H9 (cell line): ENCODE results near the gene SCGB1A1. TPM values are rescaled to one million over a fixed set of nuclear protein-coding genes. Genes with fewer than 3 reads are reported as not detected.

ENCODE experiments used
- DNase-seq: peaks from one replicate; pipeline ENCODE4 v3.0.0-alpha.2; 2017
- H2AFZ ChIP-seq: one replicate; pipeline ENCODE4 v1.6.1; 2013; ENCODE audit warnings: mild to moderate bottlenecking, low read length, control low read depth, moderate library complexity
- H2AK5ac ChIP-seq: 2 replicates; pipeline ENCODE4 v1.6.1; 2013; ENCODE audit warnings: low read length, control low read depth, mixed read lengths; ENCODE audit not compliant: insufficient read length
- H2BK120ac ChIP-seq: one replicate; pipeline ENCODE4 v1.6.1; 2013; ENCODE audit warnings: low read depth, mild to moderate bottlenecking, low read length, control low read depth, inconsistent platforms; ENCODE audit not compliant: poor library complexity, severe bottlenecking
- H2BK12ac ChIP-seq: 2 replicates; pipeline ENCODE4 v1.6.1; 2013; ENCODE audit warnings: low read length, control low read depth, mixed read lengths, low read depth; ENCODE audit not compliant: insufficient read length
- H2BK15ac ChIP-seq: 2 replicates; pipeline ENCODE4 v1.6.1; 2013; ENCODE audit warnings: low read depth, low read length, control low read depth
- H2BK20ac ChIP-seq: one replicate; pipeline ENCODE4 v1.6.1; 2013; ENCODE audit warnings: low read depth, mild to moderate bottlenecking, low read length, control low read depth, inconsistent platforms; ENCODE audit not compliant: poor library complexity, severe bottlenecking
- H2BK5ac ChIP-seq: 2 replicates; pipeline ENCODE4 v1.6.1; 2013; ENCODE audit warnings: low read length, control low read depth, mixed read lengths; ENCODE audit not compliant: insufficient read length
- H3K14ac ChIP-seq: 2 replicates; pipeline ENCODE4 v1.6.1; 2013; ENCODE audit warnings: low read length, control low read depth; ENCODE audit not compliant: insufficient read depth
- H3K18ac ChIP-seq: 2 replicates; pipeline ENCODE4 v1.6.1; 2013; ENCODE audit warnings: low read depth, mild to moderate bottlenecking, mixed read lengths, low read length, control low read depth; ENCODE audit not compliant: insufficient read length
- H3K23ac ChIP-seq: 2 replicates; pipeline ENCODE4 v1.6.1; 2013; ENCODE audit warnings: low read length, control low read depth, mixed read lengths, low read depth; ENCODE audit not compliant: insufficient read length
- H3K23me2 ChIP-seq: 2 replicates; pipeline ENCODE4 v1.6.1; 2013; ENCODE audit warnings: low read depth, mild to moderate bottlenecking, mixed read lengths, low read length, control low read depth; ENCODE audit not compliant: insufficient read length, poor library complexity, severe bottlenecking
- H3K27ac ChIP-seq: 2 replicates; pipeline ENCODE4 v1.5.1; 2013; ENCODE audit warnings: low read length, control low read depth, mixed read lengths, low read depth; ENCODE audit not compliant: insufficient read length
- H3K27me3 ChIP-seq: 2 replicates; pipeline ENCODE4 v1.6.1; 2013; ENCODE audit warnings: low read length, control low read depth, inconsistent platforms; ENCODE audit not compliant: insufficient read depth
- H3K4ac ChIP-seq: 2 replicates; pipeline ENCODE4 v1.6.1; 2013; ENCODE audit warnings: low read depth, mild to moderate bottlenecking, control low read depth, inconsistent platforms, low read length, moderate library complexity
- H3K4me1 ChIP-seq: 2 replicates; pipeline ENCODE4 v1.6.1; 2013; ENCODE audit warnings: low read length, control low read depth, inconsistent platforms; ENCODE audit not compliant: insufficient read depth
- H3K4me2 ChIP-seq: 2 replicates; pipeline ENCODE4 v1.6.1; 2013; ENCODE audit warnings: low read length, control low read depth, mixed read lengths; ENCODE audit not compliant: insufficient read length, insufficient read depth
- H3K56ac ChIP-seq: 2 replicates; pipeline ENCODE4 v1.6.1; 2013; ENCODE audit warnings: low read depth, mild to moderate bottlenecking, mixed read lengths, low read length, control low read depth; ENCODE audit not compliant: insufficient read length
- H3K79me1 ChIP-seq: 2 replicates; pipeline ENCODE4 v1.6.1; 2013; ENCODE audit warnings: low read depth, mild to moderate bottlenecking, moderate library complexity, low read length, control low read depth, inconsistent platforms; ENCODE audit not compliant: insufficient read depth, poor library complexity, severe bottlenecking
- H3K79me2 ChIP-seq: 2 replicates; pipeline ENCODE4 v1.6.1; 2013; ENCODE audit warnings: low read length, control low read depth, inconsistent platforms; ENCODE audit not compliant: insufficient read depth
- H3K9ac ChIP-seq: 2 replicates; pipeline ENCODE4 v1.6.1; 2013; ENCODE audit warnings: low read length, control low read depth, mixed read lengths; ENCODE audit not compliant: insufficient read length; ENCODE audit errors: extremely low read depth
- H3K9me3 ChIP-seq: one replicate; pipeline ENCODE4 v1.6.1; 2013; ENCODE audit warnings: low read depth, low read length, inconsistent platforms; ENCODE audit not compliant: control insufficient read depth
- H3T11ph ChIP-seq: one replicate; pipeline ENCODE4 v1.6.1; 2013; ENCODE audit warnings: mild to moderate bottlenecking, low read length, control low read depth, inconsistent platforms
- H4K20me1 ChIP-seq: one replicate; pipeline ENCODE4 v1.6.1; 2013; ENCODE audit not compliant: control insufficient read depth, insufficient read length, insufficient read depth
- H4K5ac ChIP-seq: 2 replicates; pipeline ENCODE4 v1.6.1; 2013; ENCODE audit warnings: low read depth, mild to moderate bottlenecking, mixed read lengths, low read length, control low read depth; ENCODE audit not compliant: insufficient read length
- H4K8ac ChIP-seq: replicated peaks from 2 replicates; pipeline ENCODE4 v1.6.1; 2013; ENCODE audit warnings: low read length, control low read depth, mixed read lengths, low read depth; ENCODE audit not compliant: insufficient read length
- H4K91ac ChIP-seq: 2 replicates; pipeline ENCODE4 v1.6.1; 2013; ENCODE audit warnings: low read depth, mild to moderate bottlenecking, moderate library complexity, mixed read lengths, low read length, control low read depth; ENCODE audit not compliant: insufficient read length
- H3K27ac Mint-ChIP-seq, 3 experiments: 2 replicates in 2 of 3; 3 replicates in 1 of 3; pipeline ENCODE4 v1.8.0; 2020 to 2021; ENCODE audit warnings: mixed read lengths in 3 of 3, mild to moderate bottlenecking in 1 of 3, moderate library complexity in 1 of 3
- H3K27me3 Mint-ChIP-seq: 2 replicates; pipeline ENCODE4 v1.8.0; 2021; ENCODE audit warnings: low read depth, mild to moderate bottlenecking, moderate library complexity, mixed read lengths
- H3K36me3 Mint-ChIP-seq, 3 experiments: 2 replicates in 2 of 3; 3 replicates in 1 of 3; pipeline ENCODE4 v1.8.0; 2020 to 2021; ENCODE audit warnings: low read depth in 3 of 3, mixed read lengths in 3 of 3; ENCODE audit not compliant: insufficient read depth in 1 of 3
- H3K4me1 Mint-ChIP-seq, 2 experiments: 2 replicates each; pipeline ENCODE4 v1.8.0; 2020; ENCODE audit warnings: mixed read lengths in 2 of 2
- H3K4me3 Mint-ChIP-seq, 2 experiments: 2 replicates in 1 of 2; 3 replicates in 1 of 2; pipeline ENCODE4 v1.8.0; 2020 to 2021; ENCODE audit warnings: mild to moderate bottlenecking in 2 of 2, mixed read lengths in 2 of 2, moderate library complexity in 1 of 2
- H3K9me3 Mint-ChIP-seq, 2 experiments: 2 replicates in 1 of 2; 3 replicates in 1 of 2; pipeline ENCODE4 v1.8.0; 2020; ENCODE audit warnings: mild to moderate bottlenecking in 2 of 2, mixed read lengths in 2 of 2, moderate library complexity in 1 of 2
- WGBS: extraction: QIAGEN DNeasy Blood & Tissue Kit; methylation state at CpG from one replicate; pipeline ENCODE4 v1.1.7; 2013; ENCODE audit warnings: missing lambda C conversion rate, low lambda C conversion rate, mixed read lengths; ENCODE audit not compliant: insufficient read length; ENCODE audit errors: extremely low coverage; 5-methylcytosine and 5-hydroxymethylcytosine counted together
- total RNA-seq: library from RNA; stranded (reverse); gene quantifications from 2 replicates; pipeline ENCODE4 v1.2.1, GENCODE V29; 2021
- TF ChIP-seq, protein P1 (sequence below): fragments of 200-600 bp; sonication (generic); conservative IDR thresholded peaks from 3 replicates; pipeline ENCODE4 v1.8.0; 2021; ENCODE audit warnings: antibody characterized with exemption, mild to moderate bottlenecking

The SCGB1A1 gene
- total RNA-seq, 1 experiment from 2014 or later: not detected

DNA sequence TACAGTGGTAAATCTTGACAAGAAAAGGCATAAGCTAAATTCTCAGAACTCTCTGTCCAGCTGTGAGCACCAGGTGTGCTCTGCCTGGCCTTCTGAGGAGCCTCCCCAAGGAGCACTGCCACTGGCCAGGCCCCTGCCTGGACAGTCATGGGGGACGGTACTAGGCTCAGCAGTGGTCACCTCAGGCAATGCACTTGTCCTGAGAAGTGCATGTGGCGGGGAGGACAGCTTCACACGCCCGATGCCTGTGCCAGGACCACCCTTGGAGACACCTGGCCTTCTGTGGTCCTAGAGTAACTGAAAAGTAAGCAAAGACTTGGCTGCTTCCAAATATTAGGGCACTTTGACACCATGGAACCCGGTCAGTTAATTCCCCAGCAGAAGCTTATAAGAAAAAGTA lies 28.6 kb upstream of the SCGB1A1 start:
- peaks cover 1% of the 10 kb centered on the region; the same call in 1 of the 2 replicates for H3K4me1 ChIP-seq
- WGBS: no CpG with 5 or more reads among the region's 5 CpGs
- no peak overlapping the region for H2BK20ac ChIP-seq
- H4K91ac ChIP-seq: no peak overlapping the region
- no peak overlapping the region for H2AFZ ChIP-seq
- Mint-ChIP-seq H3K27me3 (no peaks in the 10 kb centered on the region), H3K4me3 (no peak overlapping the region), H3K27ac (no peak overlapping the region), H3K4me1 (peaks cover 4% of the 10 kb centered on the region in 2 experiments; a peak in 3 of 4 replicates), H3K9me3 (no peaks in the 10 kb centered on the region), H3K36me3 (no peaks in the 10 kb centered on the region)
- H3K79me2 ChIP-seq: no peaks in the 10 kb centered on the region
- peaks cover 4% of the 10 kb centered on the region for H3K23me2 ChIP-seq
- H4K8ac ChIP-seq: no peak overlapping the region
- H3K14ac ChIP-seq: no peak overlapping the region
- no peak overlapping the region for H2BK5ac ChIP-seq
- no peaks in the 10 kb centered on the region for H3K79me1 ChIP-seq
- no peak overlapping the region for H2BK120ac ChIP-seq
- H4K5ac ChIP-seq: no peak overlapping the region
- H3K9me3 ChIP-seq: no peaks in the 10 kb centered on the region
- DNase-seq: no peak
- H2AK5ac ChIP-seq: no peak overlapping the region
- TF ChIP-seq, protein P1, sequence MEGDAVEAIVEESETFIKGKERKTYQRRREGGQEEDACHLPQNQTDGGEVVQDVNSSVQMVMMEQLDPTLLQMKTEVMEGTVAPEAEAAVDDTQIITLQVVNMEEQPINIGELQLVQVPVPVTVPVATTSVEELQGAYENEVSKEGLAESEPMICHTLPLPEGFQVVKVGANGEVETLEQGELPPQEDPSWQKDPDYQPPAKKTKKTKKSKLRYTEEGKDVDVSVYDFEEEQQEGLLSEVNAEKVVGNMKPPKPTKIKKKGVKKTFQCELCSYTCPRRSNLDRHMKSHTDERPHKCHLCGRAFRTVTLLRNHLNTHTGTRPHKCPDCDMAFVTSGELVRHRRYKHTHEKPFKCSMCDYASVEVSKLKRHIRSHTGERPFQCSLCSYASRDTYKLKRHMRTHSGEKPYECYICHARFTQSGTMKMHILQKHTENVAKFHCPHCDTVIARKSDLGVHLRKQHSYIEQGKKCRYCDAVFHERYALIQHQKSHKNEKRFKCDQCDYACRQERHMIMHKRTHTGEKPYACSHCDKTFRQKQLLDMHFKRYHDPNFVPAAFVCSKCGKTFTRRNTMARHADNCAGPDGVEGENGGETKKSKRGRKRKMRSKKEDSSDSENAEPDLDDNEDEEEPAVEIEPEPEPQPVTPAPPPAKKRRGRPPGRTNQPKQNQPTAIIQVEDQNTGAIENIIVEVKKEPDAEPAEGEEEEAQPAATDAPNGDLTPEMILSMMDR: no peak
- H2BK15ac ChIP-seq: no peak overlapping the region
- no peak overlapping the region for H3K4ac ChIP-seq
- H3K23ac ChIP-seq: no peak overlapping the region
- no peak overlapping the region for H2BK12ac ChIP-seq
- H3K9ac ChIP-seq: no peak overlapping the region
- no peak overlapping the region for H3K27ac ChIP-seq
- H3K4me2 ChIP-seq: no peak overlapping the region
- H3K56ac ChIP-seq: no peak overlapping the region
- H3K27me3 ChIP-seq: no peaks in the 10 kb centered on the region
- H4K20me1 ChIP-seq: no peaks in the 10 kb centered on the region
- no peak overlapping the region for H3T11ph ChIP-seq
- no peak overlapping the region for H3K18ac ChIP-seq
